Colonic mucosa (tissue), 4 donors: ENCODE results near the gene SS18. TPM values are rescaled to one million over a fixed set of nuclear protein-coding genes. Genes with fewer than 3 reads are reported as not detected.

Experiments
- DNase-seq: peaks from one replicate; pipeline ENCODE4 v3.0.0-alpha.2; 2020
- H3K27ac ChIP-seq: fragments of 200-600 bp; one replicate; pipeline ENCODE4 v1.8.0; 2021
- H3K27me3 ChIP-seq: fragments of 200-600 bp; one replicate; pipeline ENCODE4 v1.8.0; 2021
- H3K36me3 ChIP-seq: fragments of 200-600 bp; one replicate; pipeline ENCODE4 v1.8.0; 2021
- H3K4me1 ChIP-seq: fragments of 200-600 bp; one replicate; pipeline ENCODE4 v1.8.0; 2021; ENCODE audit warnings: mild to moderate bottlenecking
- H3K4me3 ChIP-seq: fragments of 200-600 bp; one replicate; pipeline ENCODE4 v1.8.0; 2021
- H3K9ac ChIP-seq, 2 donors: one replicate each; pipeline ENCODE4 v1.7.0; 2013; ENCODE audit warnings: control low read depth in 2 of 2, low read depth in 2 of 2, low read length in 2 of 2
- H3K9me3 ChIP-seq: fragments of 200-600 bp; one replicate; pipeline ENCODE4 v1.8.0; 2021
- CTCF ChIP-seq: fragments of 200-600 bp; IDR thresholded peaks from one replicate; pipeline ENCODE4 v1.8.0; 2022; ENCODE audit warnings: antibody characterized with exemption, mild to moderate bottlenecking
- intact Hi-C: fragments of 100-400 bp; cut with DNase I; formaldehyde crosslinking; loops from one replicate; pipeline ENCODE4 v1.14.1; 2022
- total RNA-seq, 2 donors: library from RNA; stranded (reverse); fragmentation: NEBNext Ultra II Directional in 1 of 2; extraction: Animal tissue kit (Norgen Biotek cat#: 25700) in 1 of 2; gene quantifications; one replicate each; pipeline ENCODE4 v1.2.1, GENCODE V29; 2021
- donor health status: healthy.
- donor health status: DM: no; HTN: no; CAD: no.
- donor health status: DM: no; HTN: no; CAD: no.

SS18 gene
- total RNA-seq, 2 donors from 2014 or later = 41.9 to 43.9 TPM

GRCh38 chr18:26086959-26087358, 3.5 kb downstream of the SS18 start:
- Histone ChIP-seq H3K9me3 (no peaks in the 10 kb centered on the region), H3K36me3 (peaks cover under 1% of the 10 kb centered on the region), H3K27me3 (no peaks in the 10 kb centered on the region), H3K4me1 (peaks cover 7% of the 10 kb centered on the region), H3K9ac (no peak overlapping the region), H3K4me3 (no peak overlapping the region), H3K27ac (no peak overlapping the region)
- DNase-seq = no peak
- no peak for TF ChIP-seq CTCF
- intact Hi-C loops = no loop called here

GRCh38 chr18:26085056-26085455, 5.4 kb downstream of the SS18 start:
- no peak for TF ChIP-seq CTCF
- H3K36me3 ChIP-seq = peaks cover 6% of the 10 kb centered on the region
- H3K4me1 ChIP-seq = peaks cover 7% of the 10 kb centered on the region
- no peak overlapping the region for H3K4me3 ChIP-seq
- H3K27ac ChIP-seq = no peak overlapping the region
- DNase-seq = no peak
- no peaks in the 10 kb centered on the region for H3K9me3 ChIP-seq
- intact Hi-C loops = no loop called here
- no peak overlapping the region for H3K9ac ChIP-seq
- H3K27me3 ChIP-seq = no peaks in the 10 kb centered on the region

DNA sequence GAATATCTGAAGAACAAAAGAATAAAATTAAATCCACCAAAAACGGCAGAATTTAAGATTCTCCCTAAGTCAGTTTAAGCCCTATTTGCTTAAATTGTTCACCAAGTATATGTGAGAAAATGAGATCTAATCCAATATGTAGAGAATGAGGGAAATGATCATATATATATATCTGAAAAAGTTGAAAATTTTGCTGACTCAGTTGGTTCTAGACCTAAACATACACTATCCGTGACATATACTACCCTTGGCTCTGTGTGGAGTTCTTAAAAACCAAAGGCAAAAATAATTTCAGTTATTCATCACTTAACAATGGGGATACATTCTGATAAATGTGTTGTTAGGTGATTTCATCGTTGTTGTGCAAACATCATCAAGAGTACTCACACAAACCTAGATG, 7.3 kb downstream of the SS18 start:
- H3K36me3 ChIP-seq = peaks cover 6% of the 10 kb centered on the region
- H3K4me3 ChIP-seq = no peak overlapping the region
- no peak for DNase-seq
- intact Hi-C loops = no loop called here
- no peaks in the 10 kb centered on the region for H3K4me1 ChIP-seq
- TF ChIP-seq CTCF = no peak
- H3K27ac ChIP-seq = no peak overlapping the region
- no peaks in the 10 kb centered on the region for H3K27me3 ChIP-seq
- no peak overlapping the region for H3K9ac ChIP-seq
- H3K9me3 ChIP-seq = no peaks in the 10 kb centered on the region

- H3K36me3 ChIP-seq = peaks cover 6% of the 10 kb centered on the region
These were observed 7.9 kb downstream of the SS18 start for GRCh38 chr18:26082475-26082874.

GRCh38 chr18:26074246-26074645, 16.2 kb downstream of the SS18 start:
- no peak overlapping the region for H3K9ac ChIP-seq
- intact Hi-C loops = no loop called here
- H3K4me1 ChIP-seq = no peaks in the 10 kb centered on the region
- no peaks in the 10 kb centered on the region for H3K36me3 ChIP-seq
- H3K4me3 ChIP-seq = no peak overlapping the region
- H3K27me3 ChIP-seq = no peaks in the 10 kb centered on the region
- H3K9me3 ChIP-seq = no peaks in the 10 kb centered on the region
- DNase-seq = no peak
- no peak overlapping the region for H3K27ac ChIP-seq
- TF ChIP-seq CTCF = no peak

More at GRCh38 chr18:26082475-26082874, 7.9 kb downstream of the SS18 start:
- no peak overlapping the region for H3K4me3 ChIP-seq
- H3K9ac ChIP-seq = no peak overlapping the region
- no peaks in the 10 kb centered on the region for H3K9me3 ChIP-seq
- no peak overlapping the region for H3K27ac ChIP-seq
- no peak for DNase-seq
- H3K4me1 ChIP-seq = no peaks in the 10 kb centered on the region
- H3K27me3 ChIP-seq = no peaks in the 10 kb centered on the region
- intact Hi-C loops = no loop called here
- no peak for TF ChIP-seq CTCF

DNA sequence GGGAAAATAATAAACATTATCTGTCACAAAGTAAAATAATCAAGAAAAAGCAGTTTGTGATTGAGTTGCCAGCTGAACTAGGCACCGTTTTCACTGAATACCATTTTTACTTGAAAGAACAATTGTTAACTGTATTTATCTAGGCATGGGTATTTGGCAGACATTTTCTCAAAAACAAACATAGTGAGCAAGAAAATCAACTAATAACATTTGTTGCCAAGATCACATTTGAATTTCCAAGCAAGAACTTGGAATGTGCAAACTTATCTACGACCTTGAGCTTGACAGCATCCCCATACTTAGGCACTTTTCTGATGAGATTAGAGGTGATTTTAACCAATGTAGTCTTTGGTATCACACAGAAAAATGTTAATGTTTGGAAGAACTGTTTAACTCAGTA, 16.7 kb downstream of the SS18 start:
- no peak for DNase-seq
- H3K9me3 ChIP-seq = no peaks in the 10 kb centered on the region
- no peaks in the 10 kb centered on the region for H3K4me1 ChIP-seq
- no peak overlapping the region for H3K9ac ChIP-seq
- no peaks in the 10 kb centered on the region for H3K27me3 ChIP-seq
- intact Hi-C loops = no loop called here
- H3K27ac ChIP-seq = no peak overlapping the region
- H3K4me3 ChIP-seq = no peak overlapping the region
- TF ChIP-seq CTCF = no peak
- peaks cover 2% of the 10 kb centered on the region for H3K36me3 ChIP-seq
